ENCODE data around the gene KIF1B.

DNA sequence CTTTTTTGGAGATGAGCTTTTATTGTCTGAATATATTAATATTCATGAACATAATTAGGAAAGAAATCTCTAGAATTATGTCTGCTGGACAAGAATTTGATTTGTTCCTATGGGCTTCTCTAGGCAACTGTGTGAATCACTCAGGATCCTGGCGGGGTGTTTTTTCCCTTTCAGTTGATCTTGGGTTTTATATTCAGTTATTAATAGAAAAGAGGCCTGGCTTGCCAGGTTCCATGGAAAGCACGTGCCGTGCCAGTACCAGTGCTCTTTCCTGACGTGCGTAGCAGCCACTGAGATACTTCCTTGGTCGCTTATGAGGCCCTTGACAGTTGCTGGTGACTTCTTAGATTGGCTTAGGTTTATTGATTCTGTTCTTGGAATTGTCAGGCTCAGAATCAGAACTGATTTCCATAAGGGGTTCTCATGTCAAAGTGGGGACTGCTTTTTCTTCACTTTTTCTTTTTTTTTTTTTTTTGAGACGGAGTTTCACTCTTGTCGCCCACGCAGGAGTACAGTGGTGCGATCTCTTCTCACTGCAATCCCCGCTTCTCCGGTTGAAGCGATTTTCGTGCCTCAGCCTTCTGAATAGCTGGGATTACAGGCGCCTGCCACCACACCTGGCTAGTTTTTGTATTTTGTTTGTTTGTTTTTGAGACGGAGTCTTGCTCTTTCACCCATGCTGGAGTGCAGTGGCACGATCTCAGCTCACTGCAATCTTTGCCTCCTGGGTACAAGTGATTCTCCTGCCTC is 48.7 kb upstream of the KIF1B start:
- TF ChIP-seq, protein P1, sequence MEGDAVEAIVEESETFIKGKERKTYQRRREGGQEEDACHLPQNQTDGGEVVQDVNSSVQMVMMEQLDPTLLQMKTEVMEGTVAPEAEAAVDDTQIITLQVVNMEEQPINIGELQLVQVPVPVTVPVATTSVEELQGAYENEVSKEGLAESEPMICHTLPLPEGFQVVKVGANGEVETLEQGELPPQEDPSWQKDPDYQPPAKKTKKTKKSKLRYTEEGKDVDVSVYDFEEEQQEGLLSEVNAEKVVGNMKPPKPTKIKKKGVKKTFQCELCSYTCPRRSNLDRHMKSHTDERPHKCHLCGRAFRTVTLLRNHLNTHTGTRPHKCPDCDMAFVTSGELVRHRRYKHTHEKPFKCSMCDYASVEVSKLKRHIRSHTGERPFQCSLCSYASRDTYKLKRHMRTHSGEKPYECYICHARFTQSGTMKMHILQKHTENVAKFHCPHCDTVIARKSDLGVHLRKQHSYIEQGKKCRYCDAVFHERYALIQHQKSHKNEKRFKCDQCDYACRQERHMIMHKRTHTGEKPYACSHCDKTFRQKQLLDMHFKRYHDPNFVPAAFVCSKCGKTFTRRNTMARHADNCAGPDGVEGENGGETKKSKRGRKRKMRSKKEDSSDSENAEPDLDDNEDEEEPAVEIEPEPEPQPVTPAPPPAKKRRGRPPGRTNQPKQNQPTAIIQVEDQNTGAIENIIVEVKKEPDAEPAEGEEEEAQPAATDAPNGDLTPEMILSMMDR (IDR thresholded peaks at IDR 0.05), result no peak
- TF ChIP-seq POLR2A (IDR thresholded peaks at IDR 0.05), result no peak
